ENCODE results near the gene KMT2D.

Gene KMT2D, protein sequence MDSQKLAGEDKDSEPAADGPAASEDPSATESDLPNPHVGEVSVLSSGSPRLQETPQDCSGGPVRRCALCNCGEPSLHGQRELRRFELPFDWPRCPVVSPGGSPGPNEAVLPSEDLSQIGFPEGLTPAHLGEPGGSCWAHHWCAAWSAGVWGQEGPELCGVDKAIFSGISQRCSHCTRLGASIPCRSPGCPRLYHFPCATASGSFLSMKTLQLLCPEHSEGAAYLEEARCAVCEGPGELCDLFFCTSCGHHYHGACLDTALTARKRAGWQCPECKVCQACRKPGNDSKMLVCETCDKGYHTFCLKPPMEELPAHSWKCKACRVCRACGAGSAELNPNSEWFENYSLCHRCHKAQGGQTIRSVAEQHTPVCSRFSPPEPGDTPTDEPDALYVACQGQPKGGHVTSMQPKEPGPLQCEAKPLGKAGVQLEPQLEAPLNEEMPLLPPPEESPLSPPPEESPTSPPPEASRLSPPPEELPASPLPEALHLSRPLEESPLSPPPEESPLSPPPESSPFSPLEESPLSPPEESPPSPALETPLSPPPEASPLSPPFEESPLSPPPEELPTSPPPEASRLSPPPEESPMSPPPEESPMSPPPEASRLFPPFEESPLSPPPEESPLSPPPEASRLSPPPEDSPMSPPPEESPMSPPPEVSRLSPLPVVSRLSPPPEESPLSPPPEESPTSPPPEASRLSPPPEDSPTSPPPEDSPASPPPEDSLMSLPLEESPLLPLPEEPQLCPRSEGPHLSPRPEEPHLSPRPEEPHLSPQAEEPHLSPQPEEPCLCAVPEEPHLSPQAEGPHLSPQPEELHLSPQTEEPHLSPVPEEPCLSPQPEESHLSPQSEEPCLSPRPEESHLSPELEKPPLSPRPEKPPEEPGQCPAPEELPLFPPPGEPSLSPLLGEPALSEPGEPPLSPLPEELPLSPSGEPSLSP (N-terminal part only)

DNA sequence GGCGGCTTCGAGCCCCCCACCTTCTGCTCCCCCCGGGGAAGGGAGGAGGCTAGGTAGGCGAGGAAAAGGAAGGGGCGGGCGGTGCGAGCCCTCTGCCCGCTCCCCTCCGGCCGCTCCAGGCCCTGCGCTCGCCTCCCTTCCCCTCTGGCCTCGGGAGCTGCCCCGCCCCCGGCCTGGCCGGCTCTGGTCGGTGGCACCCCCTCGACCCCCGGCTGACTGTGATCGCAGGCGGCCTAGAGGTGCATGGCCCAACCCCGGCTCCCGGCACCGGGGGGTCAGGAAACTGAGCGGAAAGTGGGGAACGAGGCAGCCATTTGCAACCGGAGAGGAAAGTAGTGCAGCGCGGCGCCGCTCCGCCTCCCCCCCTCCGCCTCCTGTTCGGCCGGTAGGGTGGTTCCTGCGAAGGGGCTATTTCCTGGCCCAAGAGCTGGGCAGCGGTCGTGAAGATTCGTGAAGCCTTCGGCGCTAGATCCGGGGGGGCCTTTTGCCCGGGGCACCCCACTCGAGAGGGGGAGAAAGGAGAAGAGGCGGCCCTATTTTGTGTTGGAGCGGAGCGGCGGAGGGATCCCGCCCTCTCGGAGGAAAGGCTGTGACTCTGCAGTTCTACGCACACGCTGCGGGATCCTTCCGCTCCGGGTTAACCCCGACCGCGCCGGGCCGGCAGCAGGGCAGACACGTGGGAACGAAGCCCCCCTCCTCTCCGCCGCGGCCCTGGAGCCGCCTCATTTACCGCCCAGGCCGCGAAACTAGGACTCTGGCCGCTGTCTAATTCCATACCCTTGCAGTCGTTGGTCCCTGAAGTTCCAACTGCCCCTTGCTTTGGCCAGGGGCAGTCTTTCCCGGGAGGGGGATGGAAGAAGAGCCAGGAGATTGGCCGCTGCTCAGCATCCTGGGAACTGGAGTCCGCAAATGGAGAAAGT is at the start of gene KMT2D:
Gene KMT2D, minus strand, starts transcription at position 558 of the 920 bp plus-strand sequence. CDS start 5,470 bp downstream, outside the sequence.
- DNase-seq (ENCODE audit: low read depth) = peak; percentile 98

DNA sequence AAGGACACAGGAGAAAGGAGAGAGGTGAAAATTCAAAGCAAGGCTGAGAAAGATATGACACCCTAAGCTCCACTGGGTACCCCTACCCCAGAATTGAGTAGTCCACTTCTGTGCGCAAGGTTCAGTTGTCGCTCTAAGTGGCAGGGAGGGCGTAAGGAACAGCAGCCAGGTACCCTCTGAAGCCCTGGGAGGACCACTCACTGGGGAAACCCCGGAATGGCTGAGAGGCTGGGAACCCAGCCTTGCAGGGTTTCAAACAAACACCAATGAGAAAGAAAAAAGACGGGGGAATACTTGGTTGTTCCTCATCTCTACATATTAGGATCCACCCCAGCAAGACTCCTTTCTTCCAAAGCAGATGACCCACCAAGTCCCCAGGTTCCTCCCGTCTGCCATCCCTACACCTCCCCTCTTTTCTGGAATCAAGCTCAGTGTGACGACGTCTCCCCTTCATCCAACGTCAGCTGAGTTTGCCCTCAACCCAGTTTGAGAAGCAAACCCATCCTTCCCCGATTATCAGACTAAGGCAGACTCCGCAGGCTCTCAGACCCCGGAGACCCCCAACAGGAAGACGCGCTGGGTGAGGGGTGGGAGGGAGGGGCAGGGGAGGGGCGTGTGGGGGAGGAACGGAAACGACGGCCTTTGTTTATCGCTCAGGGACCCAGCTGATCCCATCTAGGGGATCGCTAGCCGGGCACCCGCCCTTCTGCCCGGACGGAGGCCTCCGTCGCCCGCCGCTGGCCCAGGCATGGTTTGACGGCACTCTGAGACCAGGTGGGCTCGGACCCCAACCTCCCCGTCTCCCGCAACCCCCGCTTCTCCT is 49.3 kb upstream of the KMT2D start:
- DNase-seq (ENCODE audit: low read depth) = no peak

DNA sequence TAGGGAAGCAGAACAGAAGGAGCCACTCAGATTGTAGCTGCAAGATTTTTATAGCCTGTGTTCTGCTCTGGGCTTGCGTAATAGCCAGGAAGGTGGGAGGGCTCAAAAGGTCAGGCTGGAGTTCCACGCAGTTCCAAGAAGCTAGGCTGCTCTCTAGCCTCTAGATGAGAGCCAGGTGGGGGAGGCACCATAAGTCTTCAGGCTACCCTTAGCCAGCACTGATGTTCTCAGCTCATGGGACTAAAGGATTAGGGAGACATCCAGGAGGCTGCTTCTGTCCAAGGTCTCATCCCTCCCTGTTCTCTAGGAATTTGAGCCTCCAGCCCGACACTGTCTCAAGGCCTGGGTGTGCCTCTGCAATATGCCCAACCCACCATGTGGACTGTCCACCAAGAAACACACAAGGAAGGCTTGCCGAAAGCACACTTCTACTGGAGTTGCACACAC is 48.4 kb upstream of the KMT2D start:
- peak; percentile 37 for DNase-seq (ENCODE audit: low read depth)

DNA sequence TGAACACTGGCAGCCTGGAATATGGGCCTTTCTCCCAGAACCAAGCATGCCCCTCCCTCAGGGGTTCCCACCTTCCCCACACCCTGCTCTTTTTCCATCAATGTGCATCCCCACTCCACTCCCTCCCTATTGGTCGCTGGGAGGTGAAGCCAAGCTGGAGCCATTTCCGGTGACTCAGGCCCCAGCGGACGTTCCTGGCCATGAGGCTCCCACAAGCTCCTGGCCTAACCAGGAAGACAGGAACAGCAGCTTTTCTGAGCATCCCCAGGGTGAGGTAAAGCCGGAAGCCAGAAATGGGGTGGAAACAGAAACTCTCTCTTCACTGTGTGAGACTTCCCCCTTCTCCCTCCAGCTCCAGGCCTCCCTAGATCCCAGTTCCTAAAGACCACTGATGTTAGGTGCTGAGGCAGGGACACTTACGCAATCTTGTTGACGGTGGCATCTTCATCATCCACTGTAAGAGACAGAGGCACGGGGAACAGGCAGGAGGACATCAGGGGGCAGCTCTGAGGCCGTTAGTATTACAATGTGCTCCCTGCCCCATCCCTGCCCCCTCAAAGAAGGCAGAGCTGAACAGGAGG is 45.0 kb upstream of the KMT2D start:
- DNase-seq (ENCODE audit: low read depth) = peak; percentile 47

DNA sequence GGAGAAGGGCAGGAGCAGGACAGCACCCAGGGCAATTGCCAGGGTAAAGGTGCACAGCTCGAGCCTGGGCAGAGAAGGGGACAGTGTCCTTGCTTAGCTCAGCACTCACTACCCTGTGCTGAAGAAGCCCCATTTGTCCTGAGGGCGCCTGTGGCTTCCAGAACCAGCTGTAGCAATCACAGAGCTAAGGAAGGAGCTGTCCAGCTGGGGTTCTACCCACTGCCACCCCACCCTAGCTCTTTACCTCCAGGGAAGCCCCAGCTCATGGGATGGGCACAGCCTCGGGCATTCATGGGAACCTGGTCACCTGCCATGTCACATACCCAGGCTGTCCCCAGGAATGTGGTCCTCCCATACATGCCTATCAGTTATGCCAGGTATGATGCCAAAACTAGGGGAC is 44.2 kb upstream of the KMT2D start:
- no peak for DNase-seq (ENCODE audit: low read depth)

DNA sequence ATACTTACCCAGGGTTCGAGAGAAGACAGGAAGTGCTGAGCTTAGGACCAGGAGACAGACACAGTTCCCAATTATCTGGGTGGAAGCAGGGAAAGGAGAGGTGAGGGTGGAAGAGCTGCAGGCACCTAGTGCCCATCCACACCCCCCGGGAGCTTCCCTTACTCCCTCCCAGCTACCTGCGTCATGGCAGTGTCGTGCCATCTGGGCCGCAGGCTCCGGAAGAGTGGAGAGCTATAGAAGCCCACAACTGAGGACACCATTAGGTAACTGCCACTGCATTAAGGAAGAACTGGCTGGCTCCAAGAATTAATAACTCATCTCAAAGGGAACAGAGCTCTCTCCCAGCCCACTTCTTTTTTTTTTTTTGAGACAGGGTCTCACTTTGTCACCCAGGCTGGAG is 39.8 kb upstream of the KMT2D start:
- no peak for DNase-seq (ENCODE audit: low read depth)

DNA sequence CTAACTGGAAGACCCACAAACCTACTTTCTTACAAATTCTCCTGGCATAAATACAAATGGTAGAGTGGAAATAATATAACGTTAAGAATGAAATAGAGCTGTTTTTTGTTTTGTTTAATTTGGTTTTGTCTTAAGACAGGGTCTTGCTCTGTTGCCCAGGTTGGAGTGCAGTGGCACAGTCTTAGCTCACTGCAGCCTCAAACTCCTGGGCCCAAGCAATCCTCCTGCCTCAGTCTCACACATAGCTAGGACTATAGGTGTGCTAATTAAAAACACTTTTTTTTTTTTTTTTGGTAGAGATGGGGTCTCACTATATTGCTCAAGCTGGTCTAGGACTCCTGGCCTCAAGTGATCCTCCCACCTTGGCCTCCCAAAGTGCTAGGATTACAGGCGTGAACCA is 38.1 kb upstream of the KMT2D start:
- DNase-seq (ENCODE audit: low read depth) = no peak

DNA sequence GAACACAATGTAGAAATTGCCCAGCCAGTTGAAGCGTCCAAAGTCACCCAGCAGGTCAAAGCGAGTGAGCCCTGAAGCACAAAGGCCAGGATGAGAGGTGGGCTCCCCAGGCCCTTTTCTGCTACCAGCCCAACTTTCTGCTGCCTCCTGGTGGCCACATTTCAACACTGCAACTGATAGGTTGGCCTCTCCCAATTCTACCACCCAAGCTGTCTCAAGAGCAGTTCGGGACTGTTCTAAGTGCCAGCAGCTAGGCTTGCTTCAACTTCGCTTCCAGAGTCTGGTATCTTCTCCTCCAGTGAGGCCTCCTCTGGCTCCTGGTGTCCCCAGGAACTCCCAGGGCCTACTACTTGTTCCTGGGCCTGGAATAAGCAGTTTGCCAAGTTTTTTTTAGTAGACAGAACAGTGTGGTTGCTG is 37.4 kb upstream of the KMT2D start:
- peak; percentile 53 for DNase-seq (ENCODE audit: low read depth)

DNA sequence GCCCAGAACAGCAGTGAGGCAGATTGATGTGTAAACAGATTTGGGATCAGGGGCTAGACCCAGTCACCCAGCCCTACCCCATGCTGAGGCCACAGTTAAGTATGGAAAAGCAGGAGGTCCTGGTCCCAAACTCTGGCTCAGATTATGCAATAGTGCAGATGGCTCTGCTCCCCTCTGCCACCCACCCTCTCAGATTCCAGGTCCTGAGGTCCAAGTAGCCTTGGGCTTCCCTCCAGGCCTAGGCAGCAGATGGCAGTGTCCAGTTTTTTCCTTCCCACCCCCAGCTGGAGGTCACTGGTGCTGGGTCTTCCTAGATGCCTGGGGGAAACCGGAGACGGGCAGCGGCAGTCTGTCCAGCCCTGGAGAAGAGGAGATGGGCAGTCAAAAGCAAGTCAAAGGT is 36.8 kb upstream of the KMT2D start:
- no peak for DNase-seq (ENCODE audit: low read depth)

DNA sequence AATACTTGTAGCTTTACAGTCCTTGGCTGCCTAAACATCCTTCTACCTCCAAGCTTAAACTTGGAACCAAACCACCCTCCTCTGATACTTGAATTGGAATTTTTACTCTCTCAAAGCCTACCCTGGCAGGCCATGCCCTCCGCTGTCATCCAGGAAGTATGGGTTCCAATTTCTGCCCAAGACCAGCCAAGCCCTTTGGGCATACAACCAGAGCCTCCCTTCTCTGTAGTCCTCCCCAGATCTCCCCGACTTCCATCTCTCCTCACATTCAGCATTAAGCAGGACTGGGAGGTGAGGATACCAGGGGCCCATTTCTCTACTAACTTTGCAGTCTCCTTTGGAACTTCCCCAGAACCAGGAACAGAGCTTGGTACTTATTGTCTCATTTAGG is 34.4 kb upstream of the KMT2D start:
- DNase-seq (ENCODE audit: low read depth) = no peak

DNA sequence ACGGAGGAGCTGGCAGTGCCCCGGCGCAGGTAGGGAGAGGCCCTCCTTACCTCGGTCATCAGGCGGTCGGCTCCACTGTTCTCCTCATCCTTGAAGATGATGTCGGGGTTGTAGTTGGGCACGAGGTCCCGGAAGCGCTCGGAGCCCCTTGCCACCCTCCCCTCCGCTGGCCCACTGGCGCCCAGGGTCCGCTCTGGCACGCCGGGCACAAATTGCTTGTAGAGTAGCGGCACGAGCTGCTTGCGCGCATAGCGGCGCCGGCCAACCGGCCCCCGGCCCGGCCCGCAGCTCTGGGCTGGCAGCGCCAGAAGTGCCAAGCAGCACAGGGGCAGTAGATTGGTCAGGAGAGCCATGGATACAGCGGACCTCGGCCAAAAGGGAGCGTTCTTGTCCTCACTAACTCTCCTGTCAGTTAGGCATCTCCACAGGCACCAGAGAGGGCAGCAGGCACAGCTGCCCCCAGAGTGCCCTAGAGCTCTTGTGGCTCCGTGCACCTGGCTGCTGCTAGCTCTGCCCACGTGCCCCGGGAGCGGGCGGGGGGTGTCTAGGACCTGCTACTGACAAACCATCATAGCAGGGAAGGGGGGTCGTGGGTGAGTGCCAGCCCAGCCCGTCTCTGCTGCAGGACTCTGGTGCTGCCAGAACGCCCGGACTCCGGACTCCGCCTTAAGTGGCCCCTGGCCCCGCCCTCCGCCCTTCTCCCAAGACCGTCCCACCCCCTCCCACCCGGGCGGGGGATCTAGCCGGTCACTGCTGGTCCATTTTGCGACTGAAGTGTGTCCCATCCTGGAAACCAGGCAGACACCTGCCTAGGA is 33.8 kb upstream of the KMT2D start, which contains the start of gene DHH:
Gene DHH, minus strand, starts transcription at position 642 of the 815 bp plus-strand sequence. Its CDS starts 289 bp downstream, at position 353.
- DNase-seq (ENCODE audit: low read depth) = no peak

DNA sequence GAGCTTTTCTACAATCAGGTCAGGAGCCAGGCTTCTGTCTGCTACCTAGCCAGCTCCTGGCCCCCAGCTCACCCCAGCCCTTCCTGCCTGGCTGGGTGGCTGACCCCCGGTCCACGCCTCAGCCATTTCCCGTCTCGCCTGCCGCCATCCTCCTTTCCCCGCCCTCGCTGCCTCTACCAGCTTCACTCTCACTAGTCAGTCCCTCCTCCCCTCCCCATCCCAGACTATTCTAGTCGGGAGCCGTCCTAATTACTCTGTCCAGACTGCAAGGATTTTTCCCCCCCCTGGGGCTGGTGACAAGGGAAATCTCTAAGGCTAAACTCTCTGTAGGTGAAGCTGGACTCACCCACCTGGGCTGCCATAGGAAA is 33.2 kb upstream of the KMT2D start:
- no peak for DNase-seq (ENCODE audit: low read depth)

DNA sequence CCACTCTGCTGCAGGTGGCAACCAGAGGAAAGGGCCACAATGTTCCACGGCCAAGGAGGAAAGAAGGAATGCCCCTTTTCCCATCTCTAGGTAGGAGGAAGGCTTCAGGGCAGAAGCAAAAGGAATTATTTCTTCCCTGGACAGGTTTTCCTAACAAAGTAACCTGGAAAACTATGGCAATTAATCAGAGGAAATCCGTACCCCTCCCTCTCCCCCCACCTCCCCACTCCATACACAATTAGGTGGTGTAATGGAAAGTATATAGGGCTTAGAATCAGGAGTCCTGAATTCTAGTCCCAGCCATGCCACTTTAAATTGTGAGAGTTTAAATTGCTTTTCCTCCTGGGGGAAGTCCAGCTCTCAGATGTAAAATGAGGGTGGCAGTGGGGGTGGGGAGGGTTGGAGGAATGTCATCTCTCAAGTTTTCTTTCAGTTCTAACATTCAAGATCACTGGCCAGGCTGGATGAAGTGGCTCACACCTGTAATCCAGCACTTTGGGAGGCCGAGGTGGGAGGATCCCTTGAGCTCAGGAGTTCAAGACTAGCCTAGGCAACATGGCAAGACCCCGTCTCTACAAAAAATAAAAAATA is 32.3 kb upstream of the KMT2D start:
- DNase-seq (ENCODE audit: low read depth) = no peak

DNA sequence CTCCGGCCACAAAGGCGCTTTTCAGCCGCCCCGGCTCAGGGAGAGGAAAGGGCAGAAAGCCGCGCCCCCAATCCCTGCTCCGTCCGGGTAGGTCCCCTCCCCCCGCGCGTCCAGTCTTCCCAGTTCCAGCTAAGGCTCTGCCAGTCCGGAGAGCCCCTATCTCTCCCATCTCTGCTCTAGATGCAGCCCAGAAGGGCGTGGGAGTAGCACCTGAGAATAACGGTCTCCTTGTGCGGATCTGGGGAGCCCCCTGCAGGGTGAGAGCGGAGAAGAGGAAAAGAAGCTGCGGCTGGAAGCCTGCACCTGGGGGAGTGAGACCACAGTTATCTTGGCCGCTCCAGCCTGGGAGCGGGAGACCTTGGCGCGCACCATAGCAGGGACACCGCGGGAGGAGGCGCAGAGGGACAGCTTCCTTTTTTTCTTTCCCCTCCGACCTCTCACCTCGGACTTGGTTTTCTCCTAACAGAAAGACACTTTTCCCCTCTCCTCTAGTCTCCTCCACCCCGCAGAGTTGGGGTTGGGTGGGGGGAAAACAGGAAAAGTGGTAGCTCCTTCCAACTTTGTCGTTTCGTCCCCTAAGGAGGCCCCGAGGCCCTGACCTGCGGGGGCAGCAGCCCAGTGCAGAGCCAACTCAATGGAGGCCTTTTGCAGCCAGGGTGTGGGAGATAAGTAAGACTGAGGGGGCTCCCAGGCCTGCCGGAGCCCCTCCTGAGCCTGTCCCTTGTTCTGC is 31.7 kb upstream of the KMT2D start:
- DNase-seq (ENCODE audit: low read depth) = peak; percentile 81

DNA sequence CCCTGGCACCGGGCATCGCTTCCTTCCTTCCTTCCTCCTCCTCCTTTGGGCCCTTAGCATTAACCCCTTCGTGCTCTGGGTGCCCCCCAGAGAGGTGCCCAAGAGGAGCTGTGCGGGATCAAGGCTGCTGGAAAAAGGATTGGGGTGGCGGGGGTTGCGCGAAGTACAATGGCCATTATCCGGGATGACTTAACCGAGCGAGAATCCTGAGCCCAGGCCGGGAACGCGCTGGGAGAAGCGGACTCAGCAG is 31.2 kb upstream of the KMT2D start:
- no peak for DNase-seq (ENCODE audit: low read depth)

DNA sequence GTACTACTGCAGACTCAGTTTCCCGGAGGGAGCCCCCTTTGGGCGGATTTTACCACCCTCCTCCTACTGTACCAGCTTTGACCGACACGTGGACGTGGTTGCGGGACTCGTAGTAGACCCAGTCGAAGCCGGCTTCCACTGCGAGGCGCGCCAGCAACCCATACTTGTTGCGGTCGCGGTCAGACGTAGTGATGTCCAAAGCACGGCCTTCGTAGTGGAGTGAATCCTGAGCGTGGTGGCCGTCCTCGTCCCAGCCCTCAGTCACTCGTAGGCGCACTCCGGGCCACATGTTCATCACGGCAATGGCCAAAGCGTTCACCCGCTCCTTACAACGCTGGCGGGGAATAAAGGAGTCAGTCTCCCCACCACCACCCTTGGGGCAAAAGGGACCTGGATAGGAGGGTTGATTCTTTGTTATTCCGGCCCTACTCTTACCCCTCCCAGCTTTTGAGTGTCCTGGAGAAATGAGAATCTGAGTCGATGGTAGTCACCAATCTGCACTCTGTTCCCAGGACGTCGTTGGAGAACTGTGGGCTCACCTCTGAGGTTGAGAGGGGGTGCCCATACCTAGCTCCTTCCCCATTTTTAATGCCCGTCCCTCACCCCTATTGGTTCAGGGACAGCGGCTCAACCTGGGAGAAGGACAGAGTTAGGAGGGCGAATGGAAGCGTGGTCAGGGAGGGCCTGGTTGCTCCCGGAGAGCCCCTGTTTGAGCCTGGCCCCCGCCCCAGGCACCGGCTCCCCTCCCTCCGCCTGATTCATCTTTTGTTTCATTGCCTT is 30.7 kb upstream of the KMT2D start:
- DNase-seq (ENCODE audit: low read depth) = no peak

DNA sequence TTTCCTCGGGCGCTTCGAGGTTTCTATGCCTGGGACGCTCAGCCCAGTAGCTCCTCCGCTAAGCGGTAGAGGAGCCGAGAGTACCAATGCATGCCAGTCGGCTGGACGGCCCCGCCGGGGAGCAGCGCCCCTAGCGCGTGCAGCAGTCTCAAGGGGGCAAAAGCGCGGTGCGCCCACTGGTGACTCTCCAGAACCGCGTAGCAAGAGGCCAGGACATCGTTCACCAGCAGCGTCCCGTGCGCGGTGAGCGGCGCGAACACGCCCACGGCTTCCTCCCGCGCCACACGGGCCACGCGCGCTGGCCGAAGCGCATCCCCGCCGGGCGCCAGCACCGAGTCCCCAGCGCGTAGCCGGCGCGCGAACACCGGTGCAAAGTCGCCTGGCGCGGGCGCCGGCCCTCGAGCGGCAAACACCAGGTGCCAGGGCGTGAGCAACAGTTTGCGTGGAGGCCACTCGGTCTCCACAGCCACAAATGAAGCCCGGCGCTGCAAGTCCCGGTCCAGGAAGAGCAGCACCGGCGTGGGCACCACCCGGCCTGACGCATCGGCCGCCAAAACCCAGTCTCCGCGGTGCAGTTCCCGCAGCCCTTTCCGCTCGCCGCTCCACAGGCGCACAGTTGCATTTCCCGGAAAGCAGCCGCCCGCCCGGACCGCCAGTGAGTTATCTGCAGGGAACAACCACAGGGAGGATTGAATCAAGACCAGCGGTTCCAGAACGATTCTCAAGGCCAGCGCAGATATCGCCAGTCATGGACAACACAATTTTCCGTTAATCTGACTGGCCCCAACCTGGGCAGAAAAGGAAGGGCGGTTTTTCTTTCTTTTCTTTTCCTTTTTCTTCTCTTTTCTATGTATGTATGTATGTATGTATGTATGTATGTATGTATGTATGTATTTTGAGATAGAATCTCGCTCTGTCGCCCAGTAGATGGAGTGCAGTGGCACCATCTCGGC is 29.5 kb upstream of the KMT2D start:
- peak; percentile 67 for DNase-seq (ENCODE audit: low read depth)
